H1 (cell line): ENCODE data around the gene ZACN. TPM values are rescaled to one million over a fixed set of nuclear protein-coding genes. Genes with fewer than 3 reads are reported as not detected.

ENCODE experiments used
- JUN ChIP-seq: IDR thresholded peaks from 2 replicates; pipeline ENCODE4 v1.6.1; 2011; ENCODE audit warnings: low read depth, mild to moderate bottlenecking, improper control_type of control experiment, low read length
- SAP30 ChIP-seq: fragments of 300-600 bp; sonication (generic); IDR thresholded peaks from 2 replicates; pipeline ENCODE4 v1.7.1; 2012; ENCODE audit warnings: low read length, moderate library complexity, mild to moderate bottlenecking, inconsistent platforms; ENCODE audit not compliant: insufficient read depth, insufficient replicate concordance
- ZNF274 ChIP-seq: IDR thresholded peaks from 2 replicates; pipeline ENCODE4 v1.7.0; 2012; ENCODE audit warnings: low read length, borderline replicate concordance; ENCODE audit errors: extremely low read depth
- polyA plus RNA-seq, 7 experiments: library from polyadenylated mRNA; depleted of rRNA in 3 of 7; stranded (reverse) in 5 of 7; unstranded in 2 of 7; fragments of >200 nt in 5 of 7; fragments of 200-250 nt in 2 of 7; gene quantifications; 1 replicate in 5 of 7; 2 replicates in 1 of 7; 4 replicates in 1 of 7; pipeline versions ENCODE4 v1.2.1 to v1.2.3, GENCODE V29; 2011 to 2013; ENCODE audit warnings: missing spikeins in 2 of 7, mixed read lengths in 2 of 7
- total RNA-seq: library from RNA; stranded (reverse); fragmentation: NEBNext Ultra II Directional; extraction: Animal tissue kit (Norgen Biotek cat#: 25700); gene quantifications from 2 replicates; pipeline ENCODE4 v1.2.1, GENCODE V29; 2021

ZACN gene
- total and polyA plus RNA-seq, 2 of the 8 experiments (the other 6 are each of a cell fraction or from before 2014, with no cell fraction given), result 0.26 TPM; not detected in 1

DNA sequence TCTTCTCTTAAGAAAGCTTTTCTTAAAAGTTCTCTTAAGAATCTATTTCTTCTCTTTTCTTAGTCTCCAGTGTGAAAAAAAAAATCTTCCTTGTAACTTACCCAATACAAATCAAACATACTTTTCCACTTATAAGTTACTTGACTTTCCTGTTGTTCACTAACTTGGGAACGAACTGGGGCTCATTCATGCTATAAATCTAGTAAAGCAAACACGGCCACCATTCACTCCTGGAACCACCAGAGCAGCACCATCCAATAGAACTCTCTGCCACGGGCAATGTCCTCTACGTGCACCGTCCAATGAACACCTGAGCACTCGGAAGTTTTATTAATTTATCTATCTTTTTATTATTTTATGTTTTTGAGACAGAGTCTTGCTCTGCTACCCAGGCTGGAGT is 27.4 kb upstream of the ZACN start (continued):
- no peak for TF ChIP-seq SAP30
- no peak for TF ChIP-seq ZNF274
- TF ChIP-seq JUN, result no peak
- TF ChIP-seq, all 59 proteins: peak for 0
